Stimulated activated CD4-positive, alpha-beta T cell treated with anti-CD3 and anti-CD28 coated beads, Interleukin-12 subunit alpha, Interleukin-12 subunit beta, amount 100 ng/mL, for 4 hours (primary cell): ENCODE data around the gene RAPGEF1.

ENCODE experiments used
- DNase-seq: peaks from one replicate; pipeline ENCODE4 v3.0.0-alpha.2; 2020

The RAPGEF1 gene

DNA sequence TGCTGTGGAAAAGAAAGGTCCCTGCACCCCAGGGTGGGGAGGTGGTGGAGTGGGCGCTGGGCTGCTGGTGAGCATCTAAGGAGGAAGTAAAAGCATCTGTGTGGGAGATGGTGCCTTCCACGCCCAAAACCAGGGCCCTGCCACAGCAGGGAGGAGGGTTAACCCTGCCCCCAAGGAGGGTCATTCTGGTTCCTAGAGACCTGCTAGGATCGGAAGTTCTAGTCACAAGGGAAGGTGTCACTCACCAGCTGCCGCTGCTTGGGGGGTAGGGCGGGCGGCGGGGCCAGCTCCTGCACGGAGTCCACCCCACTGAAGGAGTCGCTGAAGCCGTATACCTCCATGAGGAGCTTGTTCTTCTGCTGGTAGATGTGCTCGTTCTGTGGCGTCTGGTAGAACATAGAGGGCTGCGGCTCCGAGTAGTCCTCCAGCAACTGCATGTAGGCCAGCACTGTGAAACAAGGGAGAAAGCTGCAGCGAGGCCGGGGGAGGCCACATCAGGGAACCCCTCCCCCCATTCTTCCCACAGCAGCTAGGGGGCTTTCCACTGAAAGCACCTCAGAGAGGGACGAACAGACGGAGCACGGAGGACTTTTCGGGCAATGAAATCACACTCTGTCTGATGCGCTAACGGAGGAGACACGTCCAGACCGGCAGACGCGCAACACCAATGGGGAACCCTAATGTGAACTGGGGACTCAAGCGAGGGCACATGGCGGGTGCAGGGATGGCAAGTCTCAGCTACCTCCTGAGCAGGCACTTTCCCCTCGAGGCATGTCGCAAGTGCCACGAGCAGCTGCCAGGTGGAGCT, 118.1 kb downstream of the RAPGEF1 start:
- DNase-seq = no peak

DNA sequence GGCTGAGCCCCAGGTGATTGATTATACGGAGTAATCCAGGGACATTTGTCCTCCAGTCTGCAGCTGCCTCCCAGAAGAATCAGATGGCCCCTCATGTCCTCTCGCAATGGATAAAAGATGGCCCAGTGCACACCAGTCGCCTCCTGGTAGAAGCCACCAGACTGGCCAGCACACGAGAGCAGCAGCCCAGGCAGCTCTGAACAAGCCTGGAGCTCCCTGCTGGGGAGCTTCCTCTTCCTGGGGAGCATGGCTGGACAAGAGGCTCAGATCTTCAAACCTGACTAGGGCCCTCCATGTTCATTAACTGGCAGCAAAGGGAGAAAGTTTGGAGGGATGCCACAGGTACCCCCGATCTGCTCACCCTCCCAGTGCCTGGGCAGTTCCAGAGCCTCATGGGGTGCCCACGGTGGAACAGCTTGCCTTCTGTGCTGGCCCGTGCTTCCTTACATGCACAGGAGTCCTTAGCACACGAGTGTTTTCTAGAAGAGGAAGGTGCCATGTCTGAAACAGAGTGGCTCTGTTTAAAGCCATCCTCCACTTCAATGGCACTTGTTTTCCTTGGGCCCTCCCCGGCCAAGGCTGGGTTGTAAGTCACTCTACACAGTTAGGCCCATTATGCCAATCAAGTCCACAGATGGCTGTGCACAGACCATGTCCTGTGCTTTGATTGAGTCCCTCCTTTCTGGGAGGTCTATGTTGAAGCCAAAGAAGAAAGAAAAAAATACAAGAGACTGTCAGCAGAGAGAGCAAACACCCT, 118.9 kb downstream of the RAPGEF1 start:
- DNase-seq = no peak

DNA sequence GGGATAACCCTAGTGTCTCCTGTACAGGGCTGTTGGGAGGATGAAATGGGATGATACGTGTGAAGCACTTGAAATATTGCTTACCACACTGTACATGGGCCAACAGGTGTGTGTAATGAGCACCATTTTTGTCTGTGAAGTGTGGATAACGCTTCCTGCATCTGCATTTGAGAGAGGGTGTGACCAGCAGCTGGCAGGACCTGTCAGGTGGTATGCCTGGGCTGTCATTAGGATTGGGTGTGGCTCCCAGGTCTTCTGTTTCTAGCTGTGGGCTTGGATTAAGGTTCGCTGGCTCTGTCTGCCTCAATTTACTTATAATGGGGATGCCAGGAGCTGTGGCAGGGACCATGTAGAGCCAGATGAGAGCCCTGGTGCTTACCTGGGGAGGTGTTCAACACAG, 120.2 kb downstream of the RAPGEF1 start:
- no peak for DNase-seq

DNA sequence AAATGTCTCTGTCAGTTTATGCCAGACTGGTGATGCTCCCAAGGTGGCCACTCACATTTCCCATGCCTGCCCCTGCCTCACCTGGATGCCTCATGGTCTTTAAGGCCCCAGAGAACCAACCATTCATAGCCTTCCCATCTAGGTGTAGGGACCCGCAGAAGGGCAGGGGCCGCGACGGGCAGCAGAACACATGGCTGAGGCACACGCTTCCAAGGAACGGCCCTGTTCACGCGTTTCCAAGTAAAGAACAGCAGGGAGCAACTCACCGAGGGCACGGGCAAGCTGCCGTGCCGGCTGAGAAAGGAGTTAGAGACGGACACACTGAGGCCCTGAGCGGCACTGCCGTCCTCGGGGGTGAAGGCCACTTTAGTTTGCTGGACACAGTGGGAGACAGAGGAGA, 121.1 kb downstream of the RAPGEF1 start:
- DNase-seq = no peak

- no peak for DNase-seq
These were observed 121.8 kb downstream of the RAPGEF1 start for GRCh38 chr9:131618071-131618479.

GRCh38 chr9:131617611-131618010, 122.3 kb downstream of the RAPGEF1 start:
- no peak for DNase-seq

GRCh38 chr9:131616983-131617604, 122.8 kb downstream of the RAPGEF1 start:
- no peak for DNase-seq

DNA sequence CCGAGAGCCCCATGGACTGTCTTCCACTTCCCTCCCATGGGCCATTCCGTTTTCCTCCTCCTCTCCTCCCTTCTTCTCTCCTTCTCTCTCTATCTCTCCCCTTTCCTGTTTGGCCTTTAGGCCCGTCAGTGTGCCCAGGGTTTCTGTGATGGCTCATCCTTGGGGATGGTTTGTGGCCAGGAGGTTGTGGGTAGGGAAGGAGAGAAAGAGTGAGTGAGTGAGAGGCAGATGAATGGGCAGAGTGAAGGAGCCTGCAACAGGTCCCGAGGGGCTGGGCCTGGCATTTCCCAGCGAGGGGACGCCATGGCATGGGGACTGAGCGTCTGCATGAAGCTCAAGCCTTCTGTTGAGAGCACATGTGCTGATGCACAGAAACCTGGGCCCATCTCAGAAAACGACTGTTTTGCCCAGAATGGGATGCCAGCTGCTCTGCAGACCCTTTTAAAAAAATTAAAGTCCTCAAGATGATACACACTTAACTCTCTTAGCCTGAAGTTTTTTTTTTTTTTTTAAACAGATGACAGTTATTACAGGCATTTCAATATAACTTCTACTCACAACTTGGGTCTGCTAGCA, 125.4 kb downstream of the RAPGEF1 start:
- DNase-seq = no peak

DNA sequence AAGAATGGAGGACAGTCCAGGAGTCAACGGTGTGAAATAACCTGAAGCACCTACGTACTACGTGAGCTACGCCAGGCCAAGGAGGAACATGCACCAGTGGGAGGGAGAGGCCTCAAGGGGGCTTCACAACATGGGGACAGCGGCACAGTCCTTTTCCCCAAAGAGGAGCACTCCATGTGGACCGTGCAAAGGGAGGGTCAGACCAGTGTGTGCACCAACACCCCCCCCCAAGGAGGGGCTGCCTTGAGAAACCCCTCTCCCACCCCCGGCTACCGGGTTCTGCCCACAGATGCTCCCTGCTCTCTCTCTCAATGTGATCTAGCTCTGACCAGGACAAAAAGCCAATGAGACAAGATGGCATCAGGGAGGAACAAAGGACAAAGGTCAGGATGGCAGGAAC, 126.0 kb downstream of the RAPGEF1 start:
- no peak for DNase-seq

DNA sequence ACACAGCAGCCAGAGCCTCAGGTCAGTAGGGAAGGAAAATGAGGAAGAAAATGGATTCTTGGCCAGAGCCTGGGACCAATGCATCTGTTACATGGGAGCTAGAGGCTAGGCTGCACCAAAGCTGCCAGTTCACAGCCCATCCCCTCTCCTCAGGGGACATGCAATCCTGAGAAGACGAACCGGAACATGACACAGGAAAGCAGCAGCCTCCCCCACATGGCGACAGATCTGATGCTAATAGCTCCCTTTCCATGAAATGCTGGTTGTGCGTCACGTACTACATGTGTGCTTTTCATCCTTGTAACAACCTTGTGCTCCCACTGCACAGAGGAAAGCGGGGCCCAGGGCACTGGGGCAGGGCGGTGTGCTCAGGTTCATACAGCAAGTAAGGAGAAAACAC, 127.0 kb downstream of the RAPGEF1 start:
- DNase-seq = no peak

- no peak for DNase-seq
These were observed 128.1 kb downstream of the RAPGEF1 start for GRCh38 chr9:131611586-131612315.

- DNase-seq = no peak
These were observed 129.6 kb downstream of the RAPGEF1 start for GRCh38 chr9:131610231-131610761.

- no peak for DNase-seq
These were observed 130.6 kb downstream of the RAPGEF1 start for GRCh38 chr9:131609099-131609830.

DNA sequence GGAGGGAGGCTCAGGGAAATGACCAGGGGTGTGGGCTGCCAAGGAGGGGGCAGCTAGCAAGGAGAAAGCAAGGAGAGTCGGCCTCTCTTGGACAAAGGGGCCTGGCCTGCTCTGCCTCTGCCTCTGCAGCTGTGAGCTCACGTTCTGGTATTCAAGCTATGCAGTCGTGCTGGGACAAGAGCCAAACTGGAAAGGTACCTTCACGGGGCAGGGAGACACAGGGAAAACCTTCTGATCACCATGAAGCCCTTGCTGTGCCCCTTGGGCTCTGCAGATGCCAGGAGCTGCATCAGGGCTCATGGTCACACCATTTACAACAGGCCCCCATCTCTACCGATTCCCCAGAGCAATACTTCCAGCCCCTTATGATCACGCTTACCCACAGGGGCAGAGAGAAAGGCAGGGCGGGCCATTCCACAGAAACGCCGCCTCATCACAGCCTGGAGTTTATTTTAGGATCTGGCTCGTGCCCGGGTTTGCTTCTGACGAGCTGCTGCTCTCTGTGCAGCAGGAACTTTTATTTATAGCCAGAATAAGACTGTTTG, 131.3 kb downstream of the RAPGEF1 start:
- DNase-seq = no peak

DNA sequence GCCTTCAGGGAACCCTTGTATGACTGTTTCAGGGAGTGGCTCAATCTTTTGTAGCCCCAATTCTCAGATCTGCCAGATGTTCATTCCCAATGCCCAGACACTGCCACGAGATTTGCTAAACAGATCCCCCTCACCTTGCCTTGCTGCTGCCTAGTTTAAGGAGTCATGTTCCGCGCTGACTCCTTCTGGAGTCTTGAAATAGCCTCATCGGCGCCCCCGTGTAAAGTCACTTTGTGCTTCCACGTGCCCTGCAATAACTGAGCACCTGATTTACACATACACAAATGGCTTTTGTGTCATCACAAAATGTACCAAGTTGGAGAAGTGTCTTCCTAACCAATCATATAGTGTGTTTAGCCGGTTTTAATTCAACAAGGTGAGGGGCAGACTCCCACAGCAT, 132.3 kb downstream of the RAPGEF1 start:
- no peak for DNase-seq

DNA sequence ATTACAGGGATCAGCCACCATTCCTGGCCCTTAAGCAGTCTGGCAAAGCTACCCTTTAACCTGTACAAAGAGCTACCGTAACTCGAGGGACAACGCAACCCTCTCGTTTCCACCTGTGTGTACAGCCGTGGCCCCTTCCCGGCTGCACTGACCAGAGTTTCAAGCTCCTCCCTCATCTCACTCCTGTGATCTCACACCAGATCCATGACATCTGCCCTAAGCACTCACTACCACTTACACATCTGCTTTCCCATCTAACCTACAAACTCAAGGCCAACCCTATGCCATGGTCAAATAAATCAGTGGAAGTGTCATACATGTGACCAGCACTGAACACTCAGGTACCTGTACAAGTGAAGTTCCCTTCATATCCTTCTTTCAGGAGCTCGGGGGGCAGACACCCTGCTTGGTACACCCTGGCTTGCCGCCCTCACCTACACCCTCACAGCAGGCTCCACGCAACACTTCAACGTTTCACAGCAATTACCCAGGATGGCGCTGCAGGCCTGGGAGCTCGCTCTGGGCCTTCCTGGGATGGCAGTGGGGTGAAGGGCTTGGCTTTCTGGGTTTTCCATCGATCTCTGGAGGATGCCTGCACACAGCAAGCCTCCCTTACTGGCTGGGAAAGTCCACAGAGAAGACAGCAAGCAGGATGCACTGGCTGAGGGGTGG, 132.8 kb downstream of the RAPGEF1 start:
- no peak for DNase-seq

GRCh38 chr9:131605770-131606590, 133.9 kb downstream of the RAPGEF1 start:
- DNase-seq = no peak

- no peak for DNase-seq
These were observed 136.0 kb downstream of the RAPGEF1 start for GRCh38 chr9:131603711-131604439.

- no peak for DNase-seq
These were observed 136.7 kb downstream of the RAPGEF1 start for GRCh38 chr9:131603199-131603598.
